ENCODE results near the gene ZNF335. TPM values are rescaled to one million over a fixed set of nuclear protein-coding genes. Genes with fewer than 3 reads are reported as not detected.

Gene ZNF335
- total and polyA plus RNA-seq, 2 experiments from 2014 or later: 12.6 to 14.9 TPM

- no peaks in the 10 kb centered on the region for H4K20me1 ChIP-seq (ENCODE audit: insufficient read depth, poor library complexity, severe bottlenecking)
- H2AFZ ChIP-seq: no peak overlapping the region
- peaks cover 15% of the 10 kb centered on the region for H3K27me3 ChIP-seq
- TF ChIP-seq EZH2 (IDR thresholded peaks at IDR 0.05; ENCODE audit: borderline replicate concordance) (no peak), EZH2phosphoT487 (IDR thresholded peaks at IDR 0.05; ENCODE audit: low read depth, severe bottlenecking, unreplicated experiment) (no peak)
- no peaks in the 10 kb centered on the region for H3K36me3 ChIP-seq (replicated peaks; ENCODE audit: insufficient read depth, low read depth)
- no peaks in the 10 kb centered on the region for H3K9me3 ChIP-seq (ENCODE audit: low read depth)
- no peak overlapping the region for H3K4me3 ChIP-seq
- no peaks in the 10 kb centered on the region for H3K9me2 ChIP-seq (replicated peaks; ENCODE audit: insufficient read depth)
- no peak for DNase-seq (ENCODE audit: low spot score)
- no peak overlapping the region for H3K4me2 ChIP-seq
- H3K4me1 ChIP-seq (ENCODE audit: insufficient read depth): no peaks in the 10 kb centered on the region
- no peaks in the 10 kb centered on the region for H3K79me2 ChIP-seq
- WGBS (ENCODE audit: low lambda C conversion rate, missing lambda C conversion rate): 43% methylated on average over 3 of the region's 3 CpGs
- no peak overlapping the region for H3K27ac ChIP-seq
Observed at GRCh38 chr20:46004889-46005473, 33.0 kb upstream of the ZNF335 start.

- no peak overlapping the region for H3K27ac ChIP-seq
- WGBS (ENCODE audit: low lambda C conversion rate, missing lambda C conversion rate): 52% methylated on average over 4 of the region's 4 CpGs
- H2AFZ ChIP-seq: no peak overlapping the region
- H3K4me1 ChIP-seq (ENCODE audit: insufficient read depth): no peaks in the 10 kb centered on the region
- H3K4me3 ChIP-seq: no peak overlapping the region
- H3K4me2 ChIP-seq: no peak overlapping the region
- no peaks in the 10 kb centered on the region for H3K9me2 ChIP-seq (replicated peaks; ENCODE audit: insufficient read depth)
- no peaks in the 10 kb centered on the region for H4K20me1 ChIP-seq (ENCODE audit: insufficient read depth, poor library complexity, severe bottlenecking)
- H3K9me3 ChIP-seq (ENCODE audit: low read depth): no peaks in the 10 kb centered on the region
- peaks cover 15% of the 10 kb centered on the region for H3K27me3 ChIP-seq
- DNase-seq (ENCODE audit: low spot score): no peak
- H3K36me3 ChIP-seq (replicated peaks; ENCODE audit: insufficient read depth, low read depth): no peaks in the 10 kb centered on the region
- TF ChIP-seq EZH2 (IDR thresholded peaks at IDR 0.05; ENCODE audit: borderline replicate concordance): no peak
- no peak for TF ChIP-seq EZH2phosphoT487 (IDR thresholded peaks at IDR 0.05; ENCODE audit: low read depth, severe bottlenecking, unreplicated experiment)
- no peak for TF ChIP-seq CTCF (IDR thresholded peaks at IDR 0.05; ENCODE audit: poor library complexity)
- no peaks in the 10 kb centered on the region for H3K79me2 ChIP-seq
Observed at GRCh38 chr20:46004187-46004586, 32.2 kb upstream of the ZNF335 start.

GRCh38 chr20:46002008-46002407 is 30.0 kb upstream of the ZNF335 start:
- TF ChIP-seq EZH2 (IDR thresholded peaks at IDR 0.05; ENCODE audit: borderline replicate concordance) (no peak), CTCF (IDR thresholded peaks at IDR 0.05; ENCODE audit: poor library complexity) (no peak), EZH2phosphoT487 (IDR thresholded peaks at IDR 0.05; ENCODE audit: low read depth, severe bottlenecking, unreplicated experiment) (no peak)
- H3K9me2 ChIP-seq (replicated peaks; ENCODE audit: insufficient read depth): no peaks in the 10 kb centered on the region
- no peaks in the 10 kb centered on the region for H3K36me3 ChIP-seq (replicated peaks; ENCODE audit: insufficient read depth, low read depth)
- H3K4me3 ChIP-seq: no peak overlapping the region
- no peak for DNase-seq (ENCODE audit: low spot score)
- no peaks in the 10 kb centered on the region for H3K79me2 ChIP-seq
- no peaks in the 10 kb centered on the region for H4K20me1 ChIP-seq (ENCODE audit: insufficient read depth, poor library complexity, severe bottlenecking)
- peaks cover 15% of the 10 kb centered on the region for H3K27me3 ChIP-seq
- no peak overlapping the region for H3K4me2 ChIP-seq
- H3K4me1 ChIP-seq (ENCODE audit: insufficient read depth): no peaks in the 10 kb centered on the region
- no peak overlapping the region for H2AFZ ChIP-seq
- WGBS (ENCODE audit: low lambda C conversion rate, missing lambda C conversion rate): 96% methylated on average over 3 of the region's 3 CpGs
- no peak overlapping the region for H3K27ac ChIP-seq
- no peaks in the 10 kb centered on the region for H3K9me3 ChIP-seq (ENCODE audit: low read depth)

GRCh38 chr20:46001498-46001897 is 29.5 kb upstream of the ZNF335 start:
- peaks cover 12% of the 10 kb centered on the region for H3K27me3 ChIP-seq
- 93% methylated on average over 5 of the region's 5 CpGs for WGBS (ENCODE audit: low lambda C conversion rate, missing lambda C conversion rate)

More at GRCh38 chr20:46001498-46001897, 29.5 kb upstream of the ZNF335 start:
- H3K4me3 ChIP-seq: no peak overlapping the region
- no peak for DNase-seq (ENCODE audit: low spot score)
- H4K20me1 ChIP-seq (ENCODE audit: insufficient read depth, poor library complexity, severe bottlenecking): no peaks in the 10 kb centered on the region
- H3K9me2 ChIP-seq (replicated peaks; ENCODE audit: insufficient read depth): no peaks in the 10 kb centered on the region
- no peaks in the 10 kb centered on the region for H3K79me2 ChIP-seq
- no peak overlapping the region for H3K4me2 ChIP-seq
- H3K36me3 ChIP-seq (replicated peaks; ENCODE audit: insufficient read depth, low read depth): no peaks in the 10 kb centered on the region
- no peaks in the 10 kb centered on the region for H3K9me3 ChIP-seq (ENCODE audit: low read depth)
- no peaks in the 10 kb centered on the region for H3K4me1 ChIP-seq (ENCODE audit: insufficient read depth)
- no peak overlapping the region for H2AFZ ChIP-seq
- H3K27ac ChIP-seq: no peak overlapping the region
- TF ChIP-seq CTCF (IDR thresholded peaks at IDR 0.05; ENCODE audit: poor library complexity) (no peak), EZH2phosphoT487 (IDR thresholded peaks at IDR 0.05; ENCODE audit: low read depth, severe bottlenecking, unreplicated experiment) (no peak), EZH2 (IDR thresholded peaks at IDR 0.05; ENCODE audit: borderline replicate concordance) (no peak)
